NCI-H2227 (cell line): ENCODE data around the gene SH3RF2.
A peak's percentile ranks its signal among the peaks of the same experiment; 100 is the strongest.
"Not testable (repeated sequence)": the region's sequence is repeated elsewhere in the genome, so short reads cannot be mapped to it uniquely, and the experiment has no call there.

Experiments used
- DNase-seq: peaks from one replicate; lab custom pipeline; 2025; ENCODE audit not compliant: unreplicated experiment; lab: John Stamatoyannopoulos, UW

SH3RF2 gene

GRCh38 chr5:145948921-145949320 is 12.5 kb downstream of the SH3RF2 start:
- DNase-seq = no peak

- no peak for DNase-seq
Observed at GRCh38 chr5:145949474-145949873, 13.1 kb downstream of the SH3RF2 start.

GRCh38 chr5:145951071-145951470 is 14.7 kb downstream of the SH3RF2 start:
- no peak for DNase-seq

- no peak for DNase-seq
Observed at GRCh38 chr5:145953202-145953601, 16.8 kb downstream of the SH3RF2 start.

GRCh38 chr5:145954140-145954539 is 17.8 kb downstream of the SH3RF2 start:
- DNase-seq = not testable (repeated sequence)

GRCh38 chr5:145957388-145957787 is 21.0 kb downstream of the SH3RF2 start:
- DNase-seq = no peak

GRCh38 chr5:145958436-145958835 is 22.1 kb downstream of the SH3RF2 start:
- no peak for DNase-seq

GRCh38 chr5:145960166-145960565 is 23.8 kb downstream of the SH3RF2 start:
- no peak for DNase-seq

GRCh38 chr5:145960848-145961600 is 24.6 kb downstream of the SH3RF2 start:
- no peak for DNase-seq

GRCh38 chr5:145962001-145962400 is 25.6 kb downstream of the SH3RF2 start:
- no peak for DNase-seq

GRCh38 chr5:145964008-145964407 is 27.6 kb downstream of the SH3RF2 start:
- DNase-seq = not testable (repeated sequence)

- no peak for DNase-seq
Observed at GRCh38 chr5:145965804-145966203, 29.4 kb downstream of the SH3RF2 start.

- no peak for DNase-seq
Observed at GRCh38 chr5:145967296-145967695, 30.9 kb downstream of the SH3RF2 start.

GRCh38 chr5:145968970-145969713 is 32.8 kb downstream of the SH3RF2 start:
- DNase-seq = no peak

- no peak for DNase-seq
Observed at GRCh38 chr5:145969714-145970092, 33.3 kb downstream of the SH3RF2 start.

- DNase-seq = no peak
Observed at GRCh38 chr5:145971108-145971507, 34.7 kb downstream of the SH3RF2 start.

GRCh38 chr5:145971701-145972100 is 35.3 kb downstream of the SH3RF2 start:
- DNase-seq = no peak

GRCh38 chr5:145975001-145975360 is 38.6 kb downstream of the SH3RF2 start:
- no peak for DNase-seq

- DNase-seq = peak; percentile 3
Observed at GRCh38 chr5:145975361-145976066, 39.1 kb downstream of the SH3RF2 start.

GRCh38 chr5:145976431-145977155 is 40.2 kb downstream of the SH3RF2 start:
- DNase-seq = no peak

- no peak for DNase-seq
Observed at GRCh38 chr5:145978171-145978570, 41.8 kb downstream of the SH3RF2 start.
